GM19468 (cell line): Measurements from ENCODE around the gene GPHB5.
"Not testable (repeated sequence)": the region's sequence is repeated elsewhere in the genome, so short reads cannot be mapped to it uniquely, and the experiment has no call there.

ENCODE experiments used
- ATAC-seq: cut with Tn5 transposase; IDR thresholded peaks from one replicate; pipeline ENCODE4 v1.9.1; 2021; ENCODE audit warnings: mild to moderate bottlenecking, moderate library complexity, moderate number of reproducible peaks; ENCODE audit not compliant: unreplicated experiment; ENCODE audit errors: extremely low read depth

Gene GPHB5

GRCh38 chr14:63296060-63296563, 22.6 kb downstream of the GPHB5 start:
- no peak for ATAC-seq

- no peak for ATAC-seq
Measured at GRCh38 chr14:63295231-63295685, 23.5 kb downstream of the GPHB5 start.

- ATAC-seq = no peak
Measured at GRCh38 chr14:63292805-63293204, 25.9 kb downstream of the GPHB5 start.

- ATAC-seq = no peak
Measured at GRCh38 chr14:63290741-63291430, 27.8 kb downstream of the GPHB5 start.

GRCh38 chr14:63288853-63289252, 29.9 kb downstream of the GPHB5 start:
- ATAC-seq = no peak

GRCh38 chr14:63287666-63288483, 30.9 kb downstream of the GPHB5 start:
- ATAC-seq = no peak

GRCh38 chr14:63286071-63286470, 32.7 kb downstream of the GPHB5 start:
- no peak for ATAC-seq

GRCh38 chr14:63283884-63284248, 34.9 kb downstream of the GPHB5 start:
- no peak for ATAC-seq

- ATAC-seq = peak; percentile 29
Measured at GRCh38 chr14:63282997-63283883, 35.5 kb downstream of the GPHB5 start.

GRCh38 chr14:63279933-63280332, 38.8 kb downstream of the GPHB5 start:
- not testable (repeated sequence) for ATAC-seq

- no peak for ATAC-seq
Measured at GRCh38 chr14:63277591-63278183, 41.0 kb downstream of the GPHB5 start.

- no peak for ATAC-seq
Measured at GRCh38 chr14:63276492-63277342, 42.0 kb downstream of the GPHB5 start.

GRCh38 chr14:63276016-63276415, 42.7 kb downstream of the GPHB5 start:
- ATAC-seq = no peak

GRCh38 chr14:63275611-63276010, 43.1 kb downstream of the GPHB5 start:
- no peak for ATAC-seq

GRCh38 chr14:63273717-63274655, 44.7 kb downstream of the GPHB5 start:
- no peak for ATAC-seq

GRCh38 chr14:63273129-63273528, 45.6 kb downstream of the GPHB5 start:
- no peak for ATAC-seq

GRCh38 chr14:63269561-63270225, 49.0 kb downstream of the GPHB5 start:
- no peak for ATAC-seq

- ATAC-seq = no peak
Measured at GRCh38 chr14:63268771-63269170, 50.0 kb downstream of the GPHB5 start.
